Sigmoid colon (tissue), 7 donors: Measurements from ENCODE around the gene POM121C. TPM values are rescaled to one million over a fixed set of nuclear protein-coding genes. Genes with fewer than 3 reads are reported as not detected.
"Not testable (repeated sequence)": the region's sequence is repeated elsewhere in the genome, so short reads cannot be mapped to it uniquely, and the experiment has no call there.

Experiments used
- DNase-seq: peaks from one replicate; pipeline ENCODE4 v3.0.0-alpha.2; 2019
- H3K27ac ChIP-seq, 4 donors: fragments of 200-600 bp; sonication (generic); one replicate each; pipeline ENCODE4 v1.5.1; 2016 to 2019; ENCODE audit warnings: mild to moderate bottlenecking in 1 of 4
- H3K27me3 ChIP-seq, 3 donors: fragments of 200-600 bp; sonication (generic); one replicate each; pipeline ENCODE4 v1.5.1; 2019; ENCODE audit warnings: mild to moderate bottlenecking in 1 of 3
- H3K36me3 ChIP-seq, 4 donors: fragments of 200-600 bp; sonication (generic); one replicate each; pipeline ENCODE4 v1.5.1; 2016 to 2019
- H3K4me1 ChIP-seq, 4 donors: fragments of 200-600 bp; sonication (generic); one replicate each; pipeline ENCODE4 v1.5.1; 2017 to 2019
- H3K4me3 ChIP-seq, 4 donors: fragments of 200-600 bp; sonication (generic); one replicate each; pipeline ENCODE4 v1.5.1; 2017 to 2019; ENCODE audit warnings: mild to moderate bottlenecking in 2 of 4, moderate library complexity in 1 of 4
- H3K9me3 ChIP-seq, 4 donors: fragments of 200-600 bp in 3 of 4; sonication (generic) in 3 of 4; one replicate each; pipeline versions ENCODE4 v1.5.1 to v1.6.1; 2013 to 2019
- WGBS, 2 donors: extraction: QIAGEN DNeasy Blood & Tissue Kit; methylation state at CpG; one replicate each; pipeline ENCODE4 v1.1.7; 2013; 5-methylcytosine and 5-hydroxymethylcytosine counted together
- intact Hi-C: fragments of 100-400 bp; cut with DNase I; formaldehyde crosslinking; loops from one replicate; pipeline ENCODE4 v1.15.1; 2023
- polyA plus RNA-seq, 3 donors: library from polyadenylated mRNA; stranded (reverse); fragments of 200-250 nt; gene quantifications; one replicate each; pipeline ENCODE4 v1.2.3, GENCODE V29; 2013
- total RNA-seq, 4 donors: library from RNA; depleted of rRNA; stranded (reverse); fragments of >200 nt; gene quantifications; one replicate each; pipeline ENCODE4 v1.1.0, GENCODE V29; 2016
- donor health status: healthy with polysubstance abuse.
- donor health status: Bipolar disorder and iron deficiency.
- donor health status: healthy.

Gene POM121C
- total and polyA plus RNA-seq, 7 donors = 6.0 to 30.5 (median 15.1) TPM

DNA sequence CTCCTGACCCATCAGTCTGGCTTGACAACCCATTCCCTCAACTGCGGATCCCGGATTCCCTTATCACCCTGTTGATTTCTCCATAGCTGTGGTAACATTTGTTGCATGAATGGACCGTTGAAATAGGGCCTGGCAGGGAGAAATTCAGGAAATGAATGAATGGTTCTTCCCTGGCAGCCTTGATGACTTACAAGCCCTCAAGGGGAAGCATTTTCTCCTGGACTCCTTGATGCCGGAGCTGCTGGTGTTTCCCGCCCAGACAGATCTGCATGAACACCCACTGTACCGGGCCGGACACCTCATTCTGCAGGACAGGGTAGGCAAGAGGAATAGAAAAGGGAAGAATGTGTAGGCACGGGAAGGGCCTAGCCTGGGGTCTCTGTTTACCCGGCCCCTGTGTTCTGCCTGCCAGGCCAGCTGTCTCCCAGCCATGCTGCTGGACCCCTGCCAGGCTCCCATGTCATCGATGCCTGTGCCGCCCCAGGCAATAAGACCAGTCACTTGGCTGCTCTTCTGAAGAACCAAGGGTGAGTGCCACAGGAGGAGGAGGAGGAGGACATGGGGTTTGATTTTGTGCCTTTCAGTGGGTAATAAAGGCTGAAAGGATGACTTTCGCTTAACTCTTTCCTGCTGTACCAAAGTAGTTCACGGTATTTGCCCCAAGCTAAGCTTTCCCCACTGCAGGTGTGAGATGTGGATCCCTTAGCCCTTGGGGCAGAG lies 71.2 kb downstream of the POM121C start:
- H3K27me3 ChIP-seq, H3K9me3 ChIP-seq, H3K4me3 ChIP-seq, DNase-seq, H3K4me1 ChIP-seq, H3K27ac ChIP-seq, intact Hi-C loops: not testable (repeated sequence)
- WGBS, 2 donors = 79 to 88% methylated on average over 12 of the region's 13 CpGs
- H3K36me3 ChIP-seq = peaks cover 0 to 22% (median 6%) of the 10 kb centered on the region in 4 donors

DNA sequence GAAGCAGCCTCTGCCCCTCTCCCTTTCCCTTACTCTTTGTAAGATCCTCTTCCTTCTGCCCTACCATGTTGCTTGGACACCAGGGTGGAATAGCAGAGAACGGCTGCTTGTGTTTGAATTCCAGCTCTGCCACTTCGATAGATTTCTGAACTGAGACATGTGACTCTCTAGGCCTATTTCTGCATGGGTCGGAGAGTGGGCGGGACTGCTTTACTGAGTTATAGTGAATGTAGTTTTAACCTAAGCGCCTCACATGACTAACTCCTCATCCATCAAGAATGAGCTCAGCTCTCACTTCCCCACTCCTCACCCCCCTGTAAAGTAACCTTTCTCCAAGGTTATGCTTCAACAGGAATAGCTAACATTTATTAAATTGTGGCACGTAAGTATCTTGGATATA lies 71.9 kb downstream of the POM121C start:
- H3K4me1 ChIP-seq, intact Hi-C loops, H3K27me3 ChIP-seq, H3K9me3 ChIP-seq, H3K27ac ChIP-seq, DNase-seq, H3K4me3 ChIP-seq: not testable (repeated sequence)
- H3K36me3 ChIP-seq = peaks cover 0 to 21% (median 6%) of the 10 kb centered on the region in 4 donors
- 81 to 86% methylated on average over 4 to 5 of the region's 6 CpGs for WGBS, 2 donors

DNA sequence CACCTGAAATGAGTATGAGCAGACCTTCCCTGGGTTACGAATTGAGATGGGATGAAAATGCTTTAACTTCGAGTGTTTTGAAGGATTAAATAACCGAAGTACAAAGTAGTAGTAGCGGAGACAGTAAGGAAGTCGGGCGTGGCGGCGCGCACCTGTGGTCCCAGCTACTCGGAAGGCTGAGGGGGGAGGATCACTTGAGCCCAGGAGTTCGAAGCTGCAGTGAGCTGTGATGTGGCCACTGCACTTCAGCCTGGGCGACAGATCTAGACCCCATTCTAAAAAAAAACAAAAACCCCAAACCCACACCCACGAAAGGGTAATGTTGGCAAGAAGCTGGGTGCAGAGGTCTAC lies 75.3 kb downstream of the POM121C start:
- H3K36me3 ChIP-seq, H3K9me3 ChIP-seq, DNase-seq, H3K27ac ChIP-seq, intact Hi-C loops, H3K4me1 ChIP-seq, H3K4me3 ChIP-seq, H3K27me3 ChIP-seq: not testable (repeated sequence)
- WGBS, 2 donors = no CpG with 5 or more reads among the region's 13 CpGs

DNA sequence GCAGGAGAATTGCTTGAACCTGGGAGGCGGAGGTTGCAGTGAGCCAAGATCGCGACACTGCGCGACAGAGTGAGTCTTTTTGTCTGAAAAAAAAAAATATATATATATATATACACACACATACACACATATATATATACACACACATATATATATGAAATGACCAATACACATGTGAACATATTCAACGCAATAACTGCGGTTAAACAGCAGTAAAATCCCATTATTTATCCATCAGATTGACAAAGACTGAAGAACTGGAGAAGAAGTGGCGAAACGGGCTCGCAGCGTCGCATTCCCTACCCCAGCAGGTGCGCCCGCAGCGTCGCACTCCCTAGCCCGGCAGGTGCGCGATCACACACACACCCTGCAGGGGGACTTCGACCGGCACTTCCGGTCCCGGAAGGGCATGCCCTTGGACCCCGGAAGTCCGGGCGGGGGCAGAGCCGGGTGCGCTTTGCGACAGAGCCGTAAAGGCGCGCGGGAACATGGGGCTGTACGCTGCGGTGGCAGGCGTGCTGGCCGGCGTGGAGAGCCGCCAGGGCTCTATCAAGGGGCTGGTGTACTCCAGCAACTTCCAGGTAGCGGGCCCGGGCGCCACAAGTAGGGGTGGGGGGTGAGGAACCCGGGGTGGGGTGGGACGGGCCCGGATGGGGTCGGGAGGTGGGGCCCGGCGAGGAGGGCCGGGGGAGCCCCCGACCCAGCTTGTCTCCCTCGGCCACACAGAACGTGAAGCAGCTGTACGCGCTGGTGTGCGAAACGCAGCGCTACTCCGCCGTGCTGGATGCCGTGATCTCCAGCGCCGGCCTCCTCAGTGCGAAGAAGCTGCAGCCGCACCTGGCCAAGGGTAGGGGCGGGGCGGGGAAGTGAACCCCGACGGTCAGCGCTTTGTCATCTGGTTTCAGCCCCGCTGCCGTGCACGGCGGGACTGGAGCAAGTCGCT lies 75.9 kb downstream of the POM121C start:
- H3K4me1 ChIP-seq, H3K36me3 ChIP-seq, intact Hi-C loops, H3K27ac ChIP-seq, H3K9me3 ChIP-seq, H3K27me3 ChIP-seq: not testable (repeated sequence)
- 2 to 14% methylated on average over 13 to 15 of the region's 74 CpGs for WGBS, 2 donors
- DNase-seq = peak; percentile 42
- peak overlapping the region; percentile 34 to 47 (median 39) for H3K4me3 ChIP-seq

DNA sequence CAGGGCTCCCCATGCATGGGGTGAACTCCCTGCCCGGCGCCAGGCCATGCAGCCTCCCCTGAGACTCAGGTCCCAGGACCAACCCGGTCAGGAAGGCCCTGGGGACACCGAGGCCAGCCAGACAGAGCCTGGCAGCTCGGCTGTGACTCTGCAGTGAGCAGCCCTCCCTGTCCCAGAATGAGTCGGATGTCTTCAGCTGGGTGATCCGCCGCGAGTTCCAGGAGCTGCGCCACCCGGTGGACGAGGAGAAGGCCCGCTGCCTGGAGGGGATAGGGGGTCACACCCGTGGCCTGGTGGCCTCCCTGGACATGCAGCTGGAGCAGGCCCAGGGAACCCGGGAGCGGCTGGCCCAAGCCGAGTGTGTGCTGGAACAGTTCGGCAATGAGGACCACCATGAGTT lies 81.4 kb downstream of the POM121C start:
- H3K27me3 ChIP-seq, H3K4me1 ChIP-seq, intact Hi-C loops, H3K9me3 ChIP-seq, H3K4me3 ChIP-seq, DNase-seq, H3K27ac ChIP-seq, H3K36me3 ChIP-seq: not testable (repeated sequence)
- 79 to 89% methylated on average over 4 of the region's 18 CpGs for WGBS, 2 donors

DNA sequence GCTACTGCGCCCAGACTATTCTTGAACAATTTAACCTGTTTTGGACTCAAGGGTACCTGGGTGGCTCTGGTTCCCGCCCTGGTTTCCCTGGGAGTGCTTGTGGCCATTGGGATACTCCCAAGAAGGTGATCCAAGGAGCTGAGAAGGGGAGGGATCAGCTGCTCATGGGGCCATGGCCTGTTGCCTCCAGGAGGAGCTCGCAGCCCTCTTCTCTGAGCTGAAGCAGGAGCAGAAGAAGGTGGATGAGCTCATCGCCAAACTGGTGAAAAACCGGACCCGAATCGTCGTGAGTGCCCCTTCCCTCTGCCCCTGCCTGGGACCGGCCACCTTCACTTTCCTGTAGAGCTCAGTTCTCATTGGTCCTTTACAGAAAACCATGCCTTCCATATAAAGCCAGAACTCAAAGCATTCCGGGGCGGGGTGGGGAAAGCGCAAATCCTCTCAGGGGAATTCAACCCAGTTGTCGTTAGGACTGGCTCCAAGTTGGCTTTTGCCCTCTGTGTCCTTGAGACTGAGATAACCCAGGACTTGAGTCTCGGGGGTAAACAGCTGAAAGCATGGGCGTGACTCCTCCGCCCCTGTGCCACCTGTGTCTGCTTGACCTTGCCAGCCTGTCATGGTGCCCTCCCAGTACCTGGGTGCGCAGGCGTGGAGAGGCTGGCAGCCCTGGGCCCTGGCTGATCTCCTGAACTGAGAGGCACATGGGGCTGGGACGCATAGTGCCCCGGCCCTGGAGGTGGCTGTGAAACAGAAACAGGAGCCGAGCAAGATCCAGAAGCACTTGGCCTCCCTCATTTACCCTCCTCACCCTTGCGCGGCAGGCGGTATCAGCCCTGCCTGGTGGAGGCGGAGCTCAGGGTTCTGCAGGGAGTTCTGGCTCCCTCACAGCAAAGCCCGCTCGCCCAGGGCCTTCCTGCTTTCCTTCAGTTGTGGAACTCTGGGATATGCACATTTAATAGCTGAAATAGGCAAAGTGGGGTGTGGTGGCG lies 82.3 kb downstream of the POM121C start:
- H3K9me3 ChIP-seq, H3K27me3 ChIP-seq, H3K4me1 ChIP-seq, H3K27ac ChIP-seq, H3K36me3 ChIP-seq, DNase-seq, H3K4me3 ChIP-seq, intact Hi-C loops: not testable (repeated sequence)
- WGBS, 2 donors = no CpG with 5 or more reads among the region's 28 CpGs

DNA sequence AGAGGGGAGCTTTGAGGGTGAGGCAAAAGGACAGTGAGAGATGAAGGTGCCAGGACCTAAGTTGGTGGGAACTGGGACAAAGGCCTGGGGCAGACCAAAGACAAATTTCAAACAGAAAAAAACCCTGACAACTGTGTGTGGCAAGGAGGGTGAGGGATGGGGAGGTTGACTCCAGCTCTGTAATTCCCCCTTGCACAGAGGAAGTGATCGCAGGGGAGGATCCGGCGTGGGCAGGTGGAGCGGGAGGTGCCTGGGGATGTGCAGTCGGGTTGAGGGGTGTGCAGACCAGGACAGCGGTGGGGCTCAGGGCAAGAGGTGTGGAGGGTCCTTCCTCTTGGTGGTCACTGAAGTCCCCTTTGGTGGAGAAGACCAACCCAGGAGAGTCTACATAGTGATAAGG lies 85.5 kb downstream of the POM121C start:
- DNase-seq, H3K9me3 ChIP-seq, H3K36me3 ChIP-seq, H3K4me1 ChIP-seq, H3K27me3 ChIP-seq, H3K4me3 ChIP-seq, intact Hi-C loops, H3K27ac ChIP-seq: not testable (repeated sequence)
- no CpG with 5 or more reads among the region's 6 CpGs for WGBS, 2 donors

DNA sequence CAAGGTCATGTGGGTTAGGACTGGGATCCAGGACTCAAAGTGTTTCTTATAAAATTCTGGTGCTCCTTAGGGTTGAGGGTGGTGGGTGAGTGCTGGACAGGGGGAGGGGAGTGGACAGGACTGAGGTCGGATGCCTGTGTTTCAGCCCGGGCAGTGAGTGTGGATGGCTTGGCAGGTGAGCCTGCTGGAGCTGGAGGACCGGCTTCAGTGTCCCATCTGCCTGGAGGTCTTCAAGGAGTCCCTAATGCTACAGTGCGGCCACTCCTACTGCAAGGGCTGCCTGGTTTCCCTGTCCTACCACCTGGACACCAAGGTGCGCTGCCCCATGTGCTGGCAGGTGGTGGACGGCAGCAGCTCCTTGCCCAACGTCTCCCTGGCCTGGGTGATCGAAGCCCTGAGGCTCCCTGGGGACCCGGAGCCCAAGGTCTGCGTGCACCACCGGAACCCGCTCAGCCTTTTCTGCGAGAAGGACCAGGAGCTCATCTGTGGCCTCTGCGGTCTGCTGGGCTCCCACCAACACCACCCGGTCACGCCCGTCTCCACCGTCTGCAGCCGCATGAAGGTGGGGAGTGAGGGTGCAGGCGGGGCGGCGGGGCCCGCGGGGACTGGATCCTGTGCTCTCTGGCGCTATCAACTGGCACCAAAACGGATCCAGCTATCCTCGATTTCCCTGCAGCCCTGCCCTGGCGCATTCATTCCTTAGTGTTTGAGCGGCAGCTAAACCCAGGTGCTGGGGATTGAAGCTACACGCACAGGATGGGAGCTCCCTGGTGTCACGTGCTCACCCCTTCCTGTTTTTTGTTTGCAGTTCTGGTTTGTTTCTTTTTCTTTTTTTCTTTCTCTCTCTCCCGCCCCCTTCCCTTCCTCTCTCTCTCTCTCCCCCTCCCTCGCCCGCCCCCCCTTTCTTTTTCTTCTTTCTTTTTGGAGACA lies 87.1 kb downstream of the POM121C start:
- WGBS, 2 donors = 91 to 94% methylated on average over 3 to 4 of the region's 34 CpGs

DNA sequence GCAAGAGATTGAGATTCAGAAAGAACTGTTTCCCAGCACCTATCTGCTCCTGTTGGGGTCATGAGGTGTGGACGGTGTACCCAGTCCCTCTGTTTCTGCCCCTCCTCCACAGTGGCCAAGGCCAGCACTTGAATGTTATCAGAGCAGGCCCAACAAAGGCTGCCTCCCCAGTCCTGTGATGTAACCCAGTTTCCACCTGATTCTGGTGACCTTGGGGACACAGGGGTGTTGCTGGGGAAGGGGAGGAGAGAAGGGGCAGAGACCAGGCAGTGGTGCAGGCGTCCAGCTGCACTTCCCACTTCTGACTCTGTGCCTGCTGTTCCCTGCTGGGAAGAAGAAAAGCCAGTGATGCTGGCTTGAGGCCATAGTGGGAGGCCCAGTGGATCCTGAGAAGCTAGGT lies 88.2 kb downstream of the POM121C start:
- intact Hi-C loops, H3K4me3 ChIP-seq, H3K9me3 ChIP-seq, H3K4me1 ChIP-seq, H3K36me3 ChIP-seq, DNase-seq, H3K27me3 ChIP-seq, H3K27ac ChIP-seq: not testable (repeated sequence)
- WGBS, 2 donors = no CpG with 5 or more reads among the region's 2 CpGs

More for the DNA sequence above, 87.1 kb downstream of the POM121C start:
- H3K4me3 ChIP-seq, H3K27me3 ChIP-seq, H3K9me3 ChIP-seq, H3K4me1 ChIP-seq, H3K27ac ChIP-seq, intact Hi-C loops, H3K36me3 ChIP-seq: not testable (repeated sequence)
- peak; percentile 24 for DNase-seq

DNA sequence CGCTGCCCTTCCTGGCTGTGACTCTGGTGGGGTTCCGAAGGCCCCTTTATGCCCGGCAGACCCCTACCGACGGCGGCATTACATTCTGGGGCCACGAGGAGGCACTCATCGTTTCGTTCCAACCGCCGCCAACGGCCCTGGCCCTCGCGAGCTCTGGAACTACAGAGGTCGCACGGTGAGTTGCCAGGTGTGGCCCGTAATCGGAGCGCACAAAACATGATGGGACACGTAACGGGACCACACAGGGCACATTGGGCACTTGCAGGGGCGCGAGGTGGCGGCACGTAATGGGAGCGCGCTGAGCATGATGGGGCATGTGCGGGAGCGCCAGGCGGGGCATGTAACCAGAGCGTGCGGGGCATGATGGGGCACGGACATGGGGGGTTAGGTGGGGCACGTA lies 90.8 kb downstream of the POM121C start, which contains the start of gene TRIM73:
Gene TRIM73 (plus strand): TSS at position 301 of the 400 bp plus-strand sequence. CDS start 3,305 bp downstream, outside the sequence.
- DNase-seq, H3K27me3 ChIP-seq, H3K4me1 ChIP-seq, H3K9me3 ChIP-seq, intact Hi-C loops, H3K27ac ChIP-seq, H3K4me3 ChIP-seq, H3K36me3 ChIP-seq: not testable (repeated sequence)
- WGBS, 2 donors = 25 to 27% methylated on average over 14 to 16 of the region's 34 CpGs

DNA sequence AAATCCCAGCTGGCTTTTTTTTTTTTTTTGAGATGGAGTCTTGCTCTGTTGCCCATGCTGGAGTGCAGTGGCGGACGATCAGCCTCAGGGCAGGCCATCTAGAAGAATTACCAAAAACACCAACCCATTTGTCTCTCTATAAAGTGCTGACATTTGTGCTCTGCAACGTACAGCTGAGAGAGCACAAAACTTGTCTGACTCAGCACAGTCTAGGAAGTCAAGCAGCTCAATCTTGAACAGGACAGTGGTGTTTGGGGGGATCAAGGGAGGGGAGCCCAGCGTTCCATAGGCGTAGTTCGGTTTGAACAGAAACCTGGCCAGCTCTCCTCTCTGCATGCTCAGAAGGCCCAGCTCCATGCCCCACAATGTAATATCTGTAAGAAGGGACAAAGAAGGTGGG lies 92.9 kb downstream of the POM121C start:
- H3K4me3 ChIP-seq, H3K9me3 ChIP-seq, H3K36me3 ChIP-seq, H3K27ac ChIP-seq, DNase-seq, intact Hi-C loops, H3K4me1 ChIP-seq, H3K27me3 ChIP-seq: not testable (repeated sequence)
- no CpG with 5 or more reads among the region's 6 CpGs for WGBS, 2 donors
